ENCODE data around the gene CCDC85A. TPM values are rescaled to one million over a fixed set of nuclear protein-coding genes. Genes with fewer than 3 reads are reported as not detected.

CCDC85A gene
- total RNA-seq, 2 donors from 2014 or later, result 0.18 to 0.86 TPM

DNA sequence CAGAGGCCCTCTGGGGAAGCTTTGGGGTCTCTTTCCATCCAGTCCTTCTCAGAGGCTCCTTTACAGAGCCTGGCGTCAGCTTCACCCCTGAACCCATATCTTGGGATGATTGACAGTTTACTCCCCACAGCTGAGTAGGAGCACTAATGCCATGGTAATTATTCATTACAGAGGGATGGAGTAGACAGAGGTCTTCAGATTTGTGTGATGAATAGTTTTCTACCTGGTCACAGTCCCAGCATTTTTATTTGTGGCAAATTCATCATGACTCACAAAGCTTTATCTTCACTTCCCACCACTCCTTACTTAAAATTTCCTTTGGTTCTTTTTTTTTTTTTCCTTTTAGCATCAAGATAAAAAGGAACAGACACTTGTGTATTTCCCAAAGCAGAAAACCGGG lies 104.2 kb downstream of the CCDC85A start:
- 91% methylated on average over 1 of the region's 2 CpGs; no CpG with 5 or more reads in 1 of the 2 experiments for WGBS, 2 experiments (ENCODE audit: insufficient coverage in 1 of 2, insufficient read length in 1 of 2)
- peaks cover 8% of the 10 kb centered on the region for H3K4me1 ChIP-seq (ENCODE audit: control insufficient read depth, insufficient read depth, low read length)
- peaks cover 19% of the 10 kb centered on the region for H3K4me1 Mint-ChIP-seq
- H3K9me3 Mint-ChIP-seq, result peaks cover 4% of the 10 kb centered on the region
- H3K9me3 ChIP-seq (ENCODE audit: control insufficient read depth, low read length), result no peaks in the 10 kb centered on the region
- no peak for DNase-seq
- no peak overlapping the region for H3K4me3 ChIP-seq (ENCODE audit: low read length)
- no peak overlapping the region for H3K9ac ChIP-seq (ENCODE audit: extremely low read depth, low read length, poor library complexity, severe bottlenecking)
- H3K36me3 Mint-ChIP-seq (ENCODE audit: low read depth), result no peaks in the 10 kb centered on the region
- H3K27me3 ChIP-seq (ENCODE audit: control insufficient read depth, insufficient read depth, low read length, poor library complexity, severe bottlenecking), result no peaks in the 10 kb centered on the region
- H3K27me3 Mint-ChIP-seq (ENCODE audit: insufficient read depth), result peaks cover 2% of the 10 kb centered on the region
- H3K4me3 Mint-ChIP-seq, result no peak overlapping the region
- no peak overlapping the region for H3K27ac Mint-ChIP-seq
- H3K36me3 ChIP-seq (ENCODE audit: control insufficient read depth, insufficient read depth, low read length), result no peaks in the 10 kb centered on the region
- TF ChIP-seq CTCF (conservative IDR thresholded peaks at IDR 0.05), result no peak
- H3K27ac ChIP-seq (ENCODE audit: low read depth, low read length), result no peak overlapping the region

- Histone ChIP-seq H3K4me3 (ENCODE audit: low read length) (no peak overlapping the region), H3K36me3 (ENCODE audit: control insufficient read depth, insufficient read depth, low read length) (no peaks in the 10 kb centered on the region), H3K27me3 (ENCODE audit: control insufficient read depth, insufficient read depth, low read length, poor library complexity, severe bottlenecking) (no peaks in the 10 kb centered on the region), H3K4me1 (ENCODE audit: control insufficient read depth, insufficient read depth, low read length) (peaks cover 8% of the 10 kb centered on the region), H3K9me3 (ENCODE audit: control insufficient read depth, low read length) (no peaks in the 10 kb centered on the region), H3K27ac (ENCODE audit: low read depth, low read length) (no peak overlapping the region), H3K9ac (ENCODE audit: extremely low read depth, low read length, poor library complexity, severe bottlenecking) (no peak overlapping the region)
- Mint-ChIP-seq H3K36me3 (ENCODE audit: low read depth) (no peaks in the 10 kb centered on the region), H3K27me3 (ENCODE audit: insufficient read depth) (peaks cover 2% of the 10 kb centered on the region), H3K27ac (no peak overlapping the region), H3K4me1 (peaks cover 19% of the 10 kb centered on the region), H3K9me3 (peaks cover 4% of the 10 kb centered on the region), H3K4me3 (no peak overlapping the region)
- 89 to 100% methylated on average over 1 to 2 of the region's 2 CpGs for WGBS, 2 experiments (ENCODE audit: insufficient coverage in 1 of 2, insufficient read length in 1 of 2)
- no peak for DNase-seq
- peak; percentile 63 for TF ChIP-seq CTCF (conservative IDR thresholded peaks at IDR 0.05)
Measured at GRCh38 chr2:56288838-56289580, 105.2 kb downstream of the CCDC85A start.

DNA sequence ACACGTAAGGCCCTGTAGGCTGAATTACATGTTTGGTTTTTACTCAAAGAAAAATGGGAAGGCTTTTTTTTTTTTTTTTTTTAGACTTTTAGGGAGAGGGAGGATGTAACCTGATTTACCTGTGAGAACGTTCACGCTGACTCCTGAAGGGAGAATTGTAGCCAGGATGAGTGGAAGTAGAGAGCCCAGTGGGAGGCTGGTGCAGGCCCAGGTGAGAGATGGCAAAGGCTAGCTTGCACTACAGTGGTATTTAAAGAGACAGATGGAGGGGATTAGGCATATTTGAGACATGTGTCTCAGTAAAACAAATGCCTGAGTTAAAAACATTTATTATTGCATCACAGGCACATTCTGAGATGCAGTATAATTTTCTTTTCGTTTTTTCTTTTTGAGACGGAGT lies 107.9 kb downstream of the CCDC85A start:
- Mint-ChIP-seq H3K27me3 (ENCODE audit: insufficient read depth) (no peaks in the 10 kb centered on the region), H3K9me3 (no peaks in the 10 kb centered on the region), H3K27ac (no peak overlapping the region), H3K4me1 (peaks cover 19% of the 10 kb centered on the region), H3K36me3 (ENCODE audit: low read depth) (no peaks in the 10 kb centered on the region), H3K4me3 (no peak overlapping the region)
- no peaks in the 10 kb centered on the region for H3K27me3 ChIP-seq (ENCODE audit: control insufficient read depth, insufficient read depth, low read length, poor library complexity, severe bottlenecking)
- WGBS, 2 experiments (ENCODE audit: insufficient coverage in 1 of 2, insufficient read length in 1 of 2), result 79 to 81% methylated on average over 3 to 5 of the region's 5 CpGs
- no peak for DNase-seq
- no peak for TF ChIP-seq CTCF (conservative IDR thresholded peaks at IDR 0.05)
- no peaks in the 10 kb centered on the region for H3K9me3 ChIP-seq (ENCODE audit: control insufficient read depth, low read length)
- H3K27ac ChIP-seq (ENCODE audit: low read depth, low read length), result no peak overlapping the region
- H3K36me3 ChIP-seq (ENCODE audit: control insufficient read depth, insufficient read depth, low read length), result no peaks in the 10 kb centered on the region
- H3K9ac ChIP-seq (ENCODE audit: extremely low read depth, low read length, poor library complexity, severe bottlenecking), result no peak overlapping the region
- peaks cover 8% of the 10 kb centered on the region for H3K4me1 ChIP-seq (ENCODE audit: control insufficient read depth, insufficient read depth, low read length)
- no peak overlapping the region for H3K4me3 ChIP-seq (ENCODE audit: low read length)

Data from endodermal cell (in vitro differentiated cells).